Measurements from ENCODE around the gene ZNF684. TPM values are rescaled to one million over a fixed set of nuclear protein-coding genes. Genes with fewer than 3 reads are reported as not detected.
"Not testable (repeated sequence)": the region's sequence is repeated elsewhere in the genome, so short reads cannot be mapped to it uniquely, and the experiment has no call there.

ZNF684 gene
- total and polyA plus RNA-seq, 9 donors: 2.5 to 5.1 (median 3.2) TPM

DNA sequence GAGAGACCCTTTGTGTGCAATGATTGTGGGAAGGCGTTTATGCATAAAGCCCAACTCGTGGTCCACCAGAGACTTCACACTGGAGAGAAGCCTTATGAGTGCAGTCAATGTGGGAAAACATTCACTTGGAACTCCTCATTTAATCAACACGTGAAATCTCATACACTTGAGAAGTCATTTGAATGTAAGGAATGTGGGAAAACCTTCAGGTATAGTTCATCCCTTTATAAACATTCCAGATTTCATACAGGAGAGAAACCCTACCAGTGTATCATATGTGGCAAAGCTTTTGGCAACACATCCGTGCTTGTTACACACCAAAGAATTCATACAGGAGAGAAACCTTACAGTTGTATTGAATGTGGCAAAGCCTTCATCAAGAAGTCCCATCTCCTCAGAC lies 15.5 kb downstream of the ZNF684 start:
- TF ChIP-seq CTCF (IDR thresholded peaks at IDR 0.05) (no peak), POLR2A (IDR thresholded peaks at IDR 0.05) (no peak), EP300 (IDR thresholded peaks at IDR 0.05) (no peak)
- H3K4me1 ChIP-seq (ENCODE audit: insufficient read depth): no peaks in the 10 kb centered on the region
- no peak overlapping the region for H3K4me3 ChIP-seq
- intact Hi-C loops (cut with DNase I): no loop called here
- 97 to 98% (median 97%) methylated on average over 4 of the region's 4 CpGs for whole genome bisulfite sequencing, 3 donors
- H3K27ac ChIP-seq: no peak overlapping the region
- no peaks in the 10 kb centered on the region for H3K36me3 ChIP-seq
- no peaks in the 10 kb centered on the region for H3K27me3 ChIP-seq
- H3K9me3 ChIP-seq: peaks cover 0 to 15% of the 10 kb centered on the region in 2 donors
- no peak for DNase-seq

DNA sequence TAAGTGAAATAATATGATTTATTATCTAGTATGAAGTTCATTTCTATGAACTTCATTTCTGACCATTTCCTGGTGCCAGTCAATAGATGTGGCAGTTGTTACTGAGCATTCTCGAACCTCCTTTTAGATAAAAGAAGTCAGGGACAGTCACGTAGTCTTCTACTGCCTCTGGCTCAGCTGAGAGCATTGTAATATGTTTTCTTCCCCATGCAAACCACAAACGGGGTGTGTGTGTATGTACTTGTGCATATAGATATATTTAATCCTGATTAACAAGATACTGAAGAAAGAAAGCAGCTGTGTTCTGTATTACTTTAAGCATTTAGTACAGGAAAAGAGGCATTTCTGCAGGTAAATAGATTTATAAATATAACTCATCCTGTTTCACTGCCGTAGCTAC lies 21.6 kb downstream of the ZNF684 start:
- H3K9me3 ChIP-seq: peaks cover 0 to 2% of the 10 kb centered on the region in 2 donors
- no peak overlapping the region for H3K27ac ChIP-seq
- WGBS, 3 donors: 24 to 26% (median 24%) methylated on average over 4 of the region's 4 CpGs
- DNase-seq: no peak
- intact Hi-C loops (cut with DNase I): no loop called here
- no peaks in the 10 kb centered on the region for H3K4me1 ChIP-seq (ENCODE audit: insufficient read depth)
- H3K4me3 ChIP-seq: no peak overlapping the region
- no peaks in the 10 kb centered on the region for H3K36me3 ChIP-seq
- TF ChIP-seq POLR2A (IDR thresholded peaks at IDR 0.05) (no peak), CTCF (IDR thresholded peaks at IDR 0.05) (no peak), EP300 (IDR thresholded peaks at IDR 0.05) (no peak)
- no peaks in the 10 kb centered on the region for H3K27me3 ChIP-seq

GRCh38 chr1:40554807-40555206 lies 23.4 kb downstream of the ZNF684 start:
- 78 to 88% (median 85%) methylated on average over 7 of the region's 7 CpGs for WGBS, 3 donors
- H3K9me3 ChIP-seq; H3K27ac ChIP-seq; H3K36me3 ChIP-seq; H3K4me3 ChIP-seq; DNase-seq; intact Hi-C loops (cut with DNase I); H3K27me3 ChIP-seq; H3K4me1 ChIP-seq (ENCODE audit: insufficient read depth): not testable (repeated sequence)

DNA sequence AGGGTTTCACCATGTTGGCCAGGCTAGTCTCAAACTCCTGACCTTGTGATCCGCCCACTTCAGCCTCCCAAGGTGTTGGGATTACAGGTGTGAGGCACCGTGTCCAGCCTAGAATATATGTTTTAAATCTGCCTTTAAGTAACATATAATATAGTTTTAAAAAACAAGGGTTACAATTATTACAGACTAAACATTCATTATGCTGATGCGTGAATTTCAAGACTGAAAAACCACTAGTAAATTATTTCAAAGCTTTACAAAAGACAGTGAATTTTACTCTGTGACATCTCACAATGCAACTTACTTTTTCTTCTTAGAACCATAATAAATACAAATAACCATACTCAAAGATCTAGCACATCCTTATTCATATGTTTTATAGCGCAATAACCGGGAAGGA lies 24.7 kb downstream of the ZNF684 start:
- intact Hi-C loops (cut with DNase I): no loop called here
- TF ChIP-seq EP300 (IDR thresholded peaks at IDR 0.05) (no peak), POLR2A (IDR thresholded peaks at IDR 0.05) (no peak), CTCF (IDR thresholded peaks at IDR 0.05) (no peak)

DNA sequence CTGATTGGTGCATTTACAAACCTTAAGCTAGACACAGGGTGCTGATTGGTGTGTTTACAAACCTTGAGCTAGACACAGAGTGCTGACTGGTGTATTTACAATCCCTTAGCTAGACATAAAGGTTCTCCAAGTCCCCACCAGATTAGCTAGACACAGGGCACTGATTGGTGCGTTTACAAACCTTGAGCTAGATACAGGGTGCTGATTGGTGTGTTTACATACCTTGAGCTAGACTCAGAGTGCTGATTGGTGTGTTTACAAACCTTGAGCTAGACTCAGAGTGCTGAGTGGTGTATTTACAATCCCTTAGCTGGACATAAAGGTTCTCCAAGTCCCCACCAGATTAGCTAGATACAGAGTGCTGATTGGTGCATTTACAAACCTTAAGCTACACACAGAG lies 26.8 kb downstream of the ZNF684 start:
- H3K36me3 ChIP-seq; H3K4me1 ChIP-seq (ENCODE audit: insufficient read depth); H3K4me3 ChIP-seq; H3K27me3 ChIP-seq; DNase-seq; H3K9me3 ChIP-seq; H3K27ac ChIP-seq; intact Hi-C loops (cut with DNase I): not testable (repeated sequence)
- 90 to 100% (median 91%) methylated on average over 1 of the region's 1 CpG for WGBS, 3 donors

More for the DNA sequence above, 24.7 kb downstream of the ZNF684 start:
- no peak for DNase-seq
- Histone ChIP-seq H3K27ac (no peak overlapping the region), H3K27me3 (no peaks in the 10 kb centered on the region), H3K9me3 (peaks cover 0 to 4% of the 10 kb centered on the region in 2 donors), H3K36me3 (no peaks in the 10 kb centered on the region), H3K4me3 (no peak overlapping the region), H3K4me1 (ENCODE audit: insufficient read depth) (no peaks in the 10 kb centered on the region)
- WGBS, 3 donors: 92 to 93% (median 93%) methylated on average over 5 of the region's 5 CpGs

GRCh38 chr1:40562185-40562584 lies 30.7 kb downstream of the ZNF684 start:
- DNase-seq: no peak
- Histone ChIP-seq H3K9me3 (peaks cover 0 to 4% of the 10 kb centered on the region in 2 donors), H3K4me3 (no peak overlapping the region), H3K4me1 (ENCODE audit: insufficient read depth) (no peaks in the 10 kb centered on the region), H3K27ac (no peak overlapping the region), H3K27me3 (no peaks in the 10 kb centered on the region), H3K36me3 (no peaks in the 10 kb centered on the region)
- no peak for TF ChIP-seq POLR2A (IDR thresholded peaks at IDR 0.05)
- TF ChIP-seq EP300 (IDR thresholded peaks at IDR 0.05): no peak
- no peak for TF ChIP-seq CTCF (IDR thresholded peaks at IDR 0.05)
- WGBS, 3 donors: 80 to 86% (median 82%) methylated on average over 2 of the region's 2 CpGs
- intact Hi-C loops (cut with DNase I): no loop called here

All from ovary (tissue), 9 donors.